OCI-LY7 (cell line): ENCODE results near the gene NR2F2. TPM values are rescaled to one million over a fixed set of nuclear protein-coding genes. Genes with fewer than 3 reads are reported as not detected.

Experiments
- BruUV-seq: library from RNA; stranded (reverse); fragments of 400-500 nt; replicated peaks from 2 replicates; lab custom pipeline; 2021; lab: Mats Ljungman, UMichigan
- CTCF ChIA-PET: fragments of 300-600 bp; sonication (Branson Sonifier 250); formaldehyde crosslinking; loops from one replicate; lab custom pipeline; 2022; ENCODE audit warnings: antibody characterized with exemption; ENCODE audit not compliant: unreplicated experiment; lab: Charles Lee
- POLR2A ChIA-PET: fragments of 300-600 bp; sonication (Branson Sonifier 250); formaldehyde crosslinking; loops from one replicate; lab custom pipeline; 2022; ENCODE audit warnings: antibody characterized with exemption; lab: Charles Lee
- DNase-seq: peaks from one replicate; pipeline ENCODE4 v3.0.0-alpha.2; 2015; ENCODE audit warnings: low spot score
- H2AFZ ChIP-seq: fragments of 200-600 bp; sonication (generic), shearing (Covaris generic); 2 replicates; pipeline ENCODE4 v1.6.1; 2014; ENCODE audit warnings: mild to moderate bottlenecking, antibody characterized with exemption, low read length, moderate library complexity
- H3K27ac ChIP-seq: fragments of 200-600 bp; sonication (generic); 2 replicates; pipeline ENCODE4 v1.5.1; 2014; ENCODE audit warnings: mixed run types, low read depth, mild to moderate bottlenecking, moderate library complexity, low read length, inconsistent platforms; ENCODE audit not compliant: poor library complexity, severe bottlenecking
- H3K36me3 ChIP-seq: fragments of 200-600 bp; sonication (generic); 2 replicates; pipeline ENCODE4 v1.6.1; 2014; ENCODE audit warnings: mild to moderate bottlenecking, antibody characterized with exemption, low read length, moderate library complexity, mixed read lengths; ENCODE audit not compliant: insufficient read depth
- H3K4me1 ChIP-seq: fragments of 200-600 bp; sonication (generic); 2 replicates; pipeline ENCODE4 v1.5.1; 2014; ENCODE audit warnings: mild to moderate bottlenecking, low read length; ENCODE audit not compliant: insufficient read depth, poor library complexity, severe bottlenecking
- H3K4me2 ChIP-seq: fragments of 200-600 bp; sonication (generic); 2 replicates; pipeline ENCODE4 v1.6.1; 2014; ENCODE audit warnings: mild to moderate bottlenecking, low read length
- H3K4me3 ChIP-seq: fragments of 200-600 bp; sonication (generic); 2 replicates; pipeline ENCODE4 v1.5.1; 2014; ENCODE audit warnings: mild to moderate bottlenecking, low read depth, low read length; ENCODE audit not compliant: poor library complexity, severe bottlenecking
- H3K79me2 ChIP-seq: fragments of 200-600 bp; sonication (generic); 2 replicates; pipeline ENCODE4 v1.6.1; 2016; ENCODE audit warnings: low read depth, mild to moderate bottlenecking, low read length, moderate library complexity, mixed read lengths; ENCODE audit not compliant: insufficient read depth
- H3K9me2 ChIP-seq: fragments of 200-600 bp; sonication (generic); 2 replicates; pipeline ENCODE4 v1.6.1; 2016; ENCODE audit warnings: mild to moderate bottlenecking, low read length, mixed read lengths; ENCODE audit not compliant: insufficient read depth
- H3K9me3 ChIP-seq: fragments of 200-600 bp; sonication (generic); 2 replicates; pipeline ENCODE4 v1.6.1; 2014; ENCODE audit warnings: mild to moderate bottlenecking, mixed run types, low read length, mixed read lengths
- H4K20me1 ChIP-seq: fragments of 200-600 bp; sonication (generic); 2 replicates; pipeline ENCODE4 v1.6.1; 2014; ENCODE audit warnings: mild to moderate bottlenecking, antibody characterized with exemption, low read length, moderate library complexity, mixed read lengths; ENCODE audit not compliant: insufficient read depth
- CTCF ChIP-seq: fragments of 200-600 bp; sonication (generic); conservative IDR thresholded peaks from 2 replicates; pipeline ENCODE4 v1.5.1; 2014; ENCODE audit warnings: mild to moderate bottlenecking, antibody characterized with exemption, low read length, moderate library complexity, mixed read lengths
- EZH2phosphoT487 ChIP-seq: fragments of 200-600 bp; sonication (generic); IDR thresholded peaks from 2 replicates; pipeline ENCODE4 v1.6.1; 2018; ENCODE audit warnings: low read depth, borderline replicate concordance, mild to moderate bottlenecking, mixed run types, antibody characterized with exemption, low read length, moderate library complexity, mixed read lengths
- intact Hi-C: fragments of 100-400 bp; cut with micrococcal nuclease; formaldehyde crosslinking; loops from one replicate; pipeline ENCODE4 v1.10.0; 2022; ENCODE audit not compliant: unreplicated experiment
- total RNA-seq, 2 experiments: library from RNA; depleted of rRNA in 1 of 2; stranded (reverse); fragments of >200 nt in 1 of 2; shearing (Covaris generic) in 1 of 2; gene quantifications; 2 replicates each; pipeline ENCODE4 v1.2.3, GENCODE V29; 2014 to 2022

NR2F2 gene
- total RNA-seq, 2 experiments from 2014 or later, result not detected

- POLR2A ChIA-PET, result interaction anchor here (0.6 to 0.7 kb wide), 2 partner anchors 23 to 630 kb away, joined by 3 read pairs; no protein-coding TSS in a partner anchor
- H3K27ac ChIP-seq, result no peak overlapping the region
Measured at GRCh38 chr15:96362011-96362754, 31.7 kb downstream of the NR2F2 start.

GRCh38 chr15:96362755-96363651 is 32.5 kb downstream of the NR2F2 start:
- no peak overlapping the region for H3K4me2 ChIP-seq
- H3K36me3 ChIP-seq, result no peaks in the 10 kb centered on the region
- no peak overlapping the region for H3K4me3 ChIP-seq
- BruUV-seq, result no TSS peak
- H3K4me1 ChIP-seq, result no peaks in the 10 kb centered on the region
- H3K79me2 ChIP-seq, result no peaks in the 10 kb centered on the region
- no peaks in the 10 kb centered on the region for H3K9me2 ChIP-seq
- no peaks in the 10 kb centered on the region for H4K20me1 ChIP-seq
- no peaks in the 10 kb centered on the region for H3K9me3 ChIP-seq
- no peak for TF ChIP-seq EZH2phosphoT487
- TF ChIP-seq CTCF, result no peak
- no peak overlapping the region for H2AFZ ChIP-seq
- ChIA-PET CTCF (interaction anchor here (0.5 kb wide), 1 partner anchor 1082 kb away, joined by 3 read pairs; no protein-coding TSS in a partner anchor), POLR2A (no interaction called here)
- no peak for DNase-seq
- no peak overlapping the region for H3K27ac ChIP-seq
- intact Hi-C loops, result no loop called here

More at GRCh38 chr15:96362011-96362754, 31.7 kb downstream of the NR2F2 start:
- no TSS peak for BruUV-seq
- no peak overlapping the region for H3K4me2 ChIP-seq
- intact Hi-C loops, result no loop called here
- H3K4me3 ChIP-seq, result no peak overlapping the region
- no peaks in the 10 kb centered on the region for H3K9me2 ChIP-seq
- H2AFZ ChIP-seq, result no peak overlapping the region
- CTCF ChIA-PET, result no interaction called here
- DNase-seq, result no peak
- H3K9me3 ChIP-seq, result no peaks in the 10 kb centered on the region
- H3K79me2 ChIP-seq, result no peaks in the 10 kb centered on the region
- TF ChIP-seq EZH2phosphoT487 (no peak), CTCF (no peak)
- no peaks in the 10 kb centered on the region for H4K20me1 ChIP-seq
- H3K4me1 ChIP-seq, result no peaks in the 10 kb centered on the region
- no peaks in the 10 kb centered on the region for H3K36me3 ChIP-seq
